Uterus (tissue), 2 donors: ENCODE measurements around the gene C4orf50.

Source experiments
- CTCF ChIP-seq, 4 experiments: fragments of 200-600 bp in 2 of 4; fragments of 450-650 bp in 2 of 4; sonication (generic) in 2 of 4; IDR thresholded peaks; one replicate each; pipeline ENCODE4 v1.5.1; 2016 to 2019; ENCODE audit warnings: antibody characterized with exemption in 4 of 4, mild to moderate bottlenecking in 2 of 4, moderate library complexity in 1 of 4
- POLR2A ChIP-seq, 2 donors: fragments of 450-650 bp; IDR thresholded peaks; one replicate each; pipeline ENCODE4 v1.6.1; 2016; ENCODE audit warnings: antibody characterized with exemption in 2 of 2, mild to moderate bottlenecking in 1 of 2, moderate library complexity in 1 of 2

GRCh38 chr4:6001680-6002491 lies 16.3 kb downstream of the C4orf50 start:
- TF ChIP-seq POLR2A (IDR thresholded peaks at IDR 0.05) (no peak), CTCF (IDR thresholded peaks at IDR 0.05) (no peak)
